GM21825 (cell line): ENCODE measurements around the gene EHD1.
A peak's percentile ranks its signal among the peaks of the same experiment; 100 is the strongest.

Source experiments
- ATAC-seq: cut with Tn5 transposase; IDR thresholded peaks from one replicate; pipeline ENCODE4 v1.9.1; 2021; ENCODE audit warnings: mild to moderate bottlenecking, moderate library complexity; ENCODE audit not compliant: unreplicated experiment

Gene EHD1

GRCh38 chr11:64910451-64911093, 32.2 kb upstream of the EHD1 start:
- no peak for ATAC-seq

GRCh38 chr11:64909653-64910343, 31.4 kb upstream of the EHD1 start:
- no peak for ATAC-seq

- ATAC-seq = no peak
Observed at GRCh38 chr11:64908766-64909165, 30.3 kb upstream of the EHD1 start.

GRCh38 chr11:64906314-64906635, 27.9 kb upstream of the EHD1 start:
- no peak for ATAC-seq

- no peak for ATAC-seq
Observed at GRCh38 chr11:64905516-64906313, 27.3 kb upstream of the EHD1 start.

- no peak for ATAC-seq
Observed at GRCh38 chr11:64903291-64903833, 24.9 kb upstream of the EHD1 start.

GRCh38 chr11:64902102-64902900, 23.9 kb upstream of the EHD1 start:
- no peak for ATAC-seq

GRCh38 chr11:64900774-64901173, 22.4 kb upstream of the EHD1 start:
- ATAC-seq = no peak

- no peak for ATAC-seq
Observed at GRCh38 chr11:64900263-64900678, 21.9 kb upstream of the EHD1 start.

DNA sequence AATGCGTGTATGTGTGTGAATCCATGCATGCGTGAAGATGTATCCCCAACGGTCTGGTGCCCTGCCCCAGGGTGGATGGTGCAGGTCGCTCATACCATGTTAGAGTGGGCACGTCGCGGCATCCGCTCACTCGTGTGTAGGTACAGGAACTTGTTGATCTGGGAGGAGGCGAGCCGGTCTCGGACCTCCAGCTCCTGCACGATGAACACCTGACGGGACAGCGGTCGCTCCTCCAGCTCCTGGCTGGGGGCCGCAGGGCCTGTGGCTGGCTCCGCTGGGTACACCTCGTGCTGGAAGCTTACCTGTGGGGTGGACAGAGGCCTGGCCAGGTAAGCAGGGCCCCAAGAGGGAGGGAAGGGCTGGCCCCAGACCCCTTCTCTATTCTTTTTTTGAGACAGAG, 20.1 kb upstream of the EHD1 start:
- no peak for ATAC-seq

- no peak for ATAC-seq
Observed at GRCh38 chr11:64898076-64898445, 19.6 kb upstream of the EHD1 start.

GRCh38 chr11:64897381-64898075, 19.1 kb upstream of the EHD1 start:
- ATAC-seq = no peak

- ATAC-seq = no peak
Observed at GRCh38 chr11:64896448-64897022, 18.1 kb upstream of the EHD1 start.

DNA sequence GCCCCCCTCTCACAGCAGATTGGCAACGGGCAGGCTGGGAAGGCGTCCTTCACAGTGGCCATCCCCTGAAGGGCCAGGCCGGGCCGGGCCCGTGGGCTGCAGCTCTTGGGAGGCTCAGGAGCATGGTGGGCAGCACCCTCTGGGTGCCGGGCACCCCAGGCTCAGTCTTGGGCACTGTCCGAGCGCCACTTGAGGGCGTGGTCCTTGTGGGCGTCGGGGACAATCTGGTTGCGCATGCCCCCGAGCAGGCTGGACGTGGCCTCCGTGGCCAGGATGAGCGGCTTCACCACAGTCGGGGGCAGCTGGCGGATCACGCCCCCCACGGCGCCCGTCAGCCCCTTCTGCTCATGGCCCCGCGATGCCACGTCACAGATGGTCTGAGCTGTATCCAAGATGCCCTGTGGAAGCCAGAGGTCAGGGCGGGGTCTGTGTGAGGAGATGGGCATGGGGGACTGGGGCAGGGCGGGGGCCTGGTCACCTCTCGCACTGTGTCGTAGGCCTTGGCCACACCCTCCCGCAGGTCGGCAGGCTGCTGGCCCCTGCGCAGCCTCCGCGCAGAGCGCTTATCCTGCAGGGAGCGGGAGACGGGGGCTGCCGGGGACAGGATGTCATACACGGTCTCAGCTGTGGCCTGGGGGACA, 16.5 kb upstream of the EHD1 start:
- no peak for ATAC-seq

DNA sequence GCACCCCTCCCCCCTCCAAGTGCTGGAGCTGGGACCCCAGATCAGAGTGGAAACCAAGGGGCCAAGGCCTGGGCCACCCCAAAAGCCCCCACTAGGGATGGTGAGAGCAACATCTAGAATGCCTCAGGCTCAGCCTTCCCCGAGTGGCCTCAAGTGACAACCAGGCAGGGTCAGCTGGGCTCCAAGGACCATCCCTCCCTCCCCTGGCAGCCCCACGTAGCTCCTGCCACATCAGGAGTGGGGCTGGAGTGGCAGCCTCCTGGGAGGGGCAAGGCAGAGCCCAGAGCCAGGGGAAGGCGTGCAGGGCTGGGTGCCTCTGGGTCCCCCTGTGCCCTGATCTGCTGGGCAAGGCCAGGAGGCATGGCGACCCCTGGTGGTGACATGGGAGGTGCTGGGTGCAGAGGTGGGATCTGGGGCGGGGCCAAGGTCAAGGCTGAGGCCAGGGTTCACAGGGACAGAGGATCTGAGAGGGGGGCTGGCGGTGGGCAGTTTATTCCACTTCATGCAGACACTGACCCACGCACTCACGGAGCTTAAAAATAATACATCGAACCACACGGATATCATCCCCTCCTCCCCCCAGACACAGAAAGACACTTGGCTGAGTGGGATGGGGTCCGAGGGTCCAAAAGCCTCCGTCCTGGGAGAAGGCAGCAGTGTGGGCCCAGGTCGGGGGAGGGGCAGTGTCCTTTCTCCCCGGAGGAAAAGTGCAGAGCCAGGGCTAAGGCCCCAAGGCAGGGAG, 15.8 kb upstream of the EHD1 start:
- peak; percentile 61 for ATAC-seq

- ATAC-seq = no peak
Observed at GRCh38 chr11:64893194-64894069, 15.0 kb upstream of the EHD1 start.

DNA sequence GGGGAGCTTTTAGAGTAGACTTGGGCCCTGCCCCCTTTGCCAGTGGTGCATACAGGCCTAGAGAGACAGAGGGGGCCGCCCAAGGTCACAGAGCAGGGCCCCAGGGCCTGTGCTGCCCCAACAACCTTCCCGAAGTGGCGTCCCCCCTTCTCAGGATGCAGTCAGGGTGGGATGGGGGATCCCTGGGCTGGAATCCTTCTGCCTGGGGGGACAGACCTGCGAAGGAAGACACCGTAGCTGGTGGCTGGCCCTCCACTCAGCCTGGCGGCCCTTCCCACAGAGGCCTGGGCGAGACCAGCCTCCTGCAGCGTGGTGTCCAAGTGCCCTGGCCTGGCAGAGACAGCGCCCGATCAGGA, 14.4 kb upstream of the EHD1 start:
- no peak for ATAC-seq

GRCh38 chr11:64892411-64892831, 14.0 kb upstream of the EHD1 start:
- ATAC-seq = no peak
